Measurements from ENCODE around the gene BFSP2.

GRCh38 chr3:133453383-133453782 is 53.5 kb downstream of the BFSP2 start:
- TF ChIP-seq CTCF (IDR thresholded peaks at IDR 0.05) (no peak), POLR2A (IDR thresholded peaks at IDR 0.05) (no peak)
